ENCODE data around the gene PSG2.
"Not testable (repeated sequence)": the region's sequence is repeated elsewhere in the genome, so short reads cannot be mapped to it uniquely, and the experiment has no call there.

DNA sequence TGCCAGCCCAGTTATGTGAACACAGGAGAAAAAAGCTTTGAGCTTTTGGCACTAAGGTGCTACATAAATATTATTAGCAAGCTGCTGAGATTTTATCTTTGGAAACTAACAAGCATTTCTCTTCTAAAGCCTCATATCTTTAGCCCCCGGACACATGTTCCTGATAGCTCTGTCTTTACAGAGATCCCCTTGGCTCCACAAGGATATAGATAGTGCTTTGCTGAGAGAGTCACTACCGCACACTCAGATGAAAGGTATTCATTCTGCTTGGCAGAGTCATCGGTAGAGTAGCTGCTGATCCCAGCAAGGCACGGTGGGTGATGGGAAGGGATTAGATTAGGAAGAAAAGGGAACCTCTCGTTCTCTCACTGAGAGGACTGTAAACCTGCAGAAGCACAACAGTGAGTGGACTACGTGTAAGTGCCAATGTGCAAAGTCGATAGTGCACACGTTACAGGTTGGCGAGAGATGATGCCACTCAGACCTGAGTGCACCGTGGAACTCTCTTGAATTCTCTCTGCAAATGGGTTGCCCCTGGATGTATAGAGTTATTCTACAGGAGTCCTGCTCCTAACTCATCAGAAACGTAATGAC, 38.0 kb upstream of the PSG2 start:
- TF ChIP-seq, protein P1, sequence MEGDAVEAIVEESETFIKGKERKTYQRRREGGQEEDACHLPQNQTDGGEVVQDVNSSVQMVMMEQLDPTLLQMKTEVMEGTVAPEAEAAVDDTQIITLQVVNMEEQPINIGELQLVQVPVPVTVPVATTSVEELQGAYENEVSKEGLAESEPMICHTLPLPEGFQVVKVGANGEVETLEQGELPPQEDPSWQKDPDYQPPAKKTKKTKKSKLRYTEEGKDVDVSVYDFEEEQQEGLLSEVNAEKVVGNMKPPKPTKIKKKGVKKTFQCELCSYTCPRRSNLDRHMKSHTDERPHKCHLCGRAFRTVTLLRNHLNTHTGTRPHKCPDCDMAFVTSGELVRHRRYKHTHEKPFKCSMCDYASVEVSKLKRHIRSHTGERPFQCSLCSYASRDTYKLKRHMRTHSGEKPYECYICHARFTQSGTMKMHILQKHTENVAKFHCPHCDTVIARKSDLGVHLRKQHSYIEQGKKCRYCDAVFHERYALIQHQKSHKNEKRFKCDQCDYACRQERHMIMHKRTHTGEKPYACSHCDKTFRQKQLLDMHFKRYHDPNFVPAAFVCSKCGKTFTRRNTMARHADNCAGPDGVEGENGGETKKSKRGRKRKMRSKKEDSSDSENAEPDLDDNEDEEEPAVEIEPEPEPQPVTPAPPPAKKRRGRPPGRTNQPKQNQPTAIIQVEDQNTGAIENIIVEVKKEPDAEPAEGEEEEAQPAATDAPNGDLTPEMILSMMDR (IDR thresholded peaks at IDR 0.05), result not testable (repeated sequence)
- not testable (repeated sequence) for TF ChIP-seq POLR2A, POLR2AphosphoS5 (IDR thresholded peaks at IDR 0.05)

Data from breast epithelium (tissue), 3 donors.